Smooth muscle cell (in vitro differentiated cells): ENCODE data around the gene TOMM6. TPM values are rescaled to one million over a fixed set of nuclear protein-coding genes. Genes with fewer than 3 reads are reported as not detected.

Experiments
- DNase-seq: peaks from one replicate; lab custom pipeline; 2025; ENCODE audit not compliant: unreplicated experiment; lab: John Stamatoyannopoulos, UW
- H2AFZ ChIP-seq: fragments of 200-600 bp; sonication (generic); 2 replicates; pipeline ENCODE4 v1.6.0; 2016; ENCODE audit warnings: antibody characterized with exemption, low read depth, mild to moderate bottlenecking
- H3F3A ChIP-seq: fragments of 200-600 bp; sonication (generic); 2 replicates; pipeline ENCODE4 v1.6.0; 2017; ENCODE audit warnings: antibody characterized with exemption, low read depth
- H3K27ac ChIP-seq: fragments of 200-600 bp; sonication (generic); 2 replicates; pipeline ENCODE4 v1.5.1; 2016; ENCODE audit warnings: low read depth, mild to moderate bottlenecking
- H3K27me3 ChIP-seq: fragments of 200-600 bp; sonication (generic); 2 replicates; pipeline ENCODE4 v1.6.1; 2016; ENCODE audit warnings: low read depth, mild to moderate bottlenecking
- H3K36me3 ChIP-seq: fragments of 200-600 bp; sonication (generic); 2 replicates; pipeline ENCODE4 v1.5.1; 2016; ENCODE audit warnings: low read depth
- H3K4me1 ChIP-seq: fragments of 200-600 bp; sonication (generic); 2 replicates; pipeline ENCODE4 v1.5.1; 2016; ENCODE audit warnings: low read depth
- H3K4me2 ChIP-seq: fragments of 200-600 bp; sonication (generic); 2 replicates; pipeline ENCODE4 v1.6.0; 2016; ENCODE audit warnings: mild to moderate bottlenecking
- H3K4me3 ChIP-seq: fragments of 200-600 bp; sonication (generic); 2 replicates; pipeline ENCODE4 v1.5.1; 2016; ENCODE audit warnings: mild to moderate bottlenecking
- H3K79me2 ChIP-seq: fragments of 200-600 bp; sonication (generic); 2 replicates; pipeline ENCODE4 v1.6.0; 2016; ENCODE audit warnings: low read depth, mild to moderate bottlenecking
- H3K9ac ChIP-seq: fragments of 200-600 bp; sonication (generic); 2 replicates; pipeline ENCODE4 v1.6.0; 2016; ENCODE audit warnings: low read depth
- H3K9me3 ChIP-seq: fragments of 200-600 bp; sonication (generic); replicated peaks from 2 replicates; pipeline ENCODE4 v1.5.1; 2016; ENCODE audit warnings: low read depth
- H4K20me1 ChIP-seq: fragments of 200-600 bp; sonication (generic); 2 replicates; pipeline ENCODE4 v1.6.0; 2016; ENCODE audit warnings: low read depth
- CTCF ChIP-seq: fragments of 200-600 bp; sonication (generic); IDR thresholded peaks from 2 replicates; pipeline ENCODE4 v1.5.1; 2017; ENCODE audit warnings: borderline replicate concordance, mild to moderate bottlenecking, antibody characterized with exemption; ENCODE audit not compliant: insufficient read depth, poor library complexity, severe bottlenecking
- whole genome bisulfite sequencing: methylation state at CpG from one replicate; pipeline ENCODE4 v1.1.7; 2016; ENCODE audit warnings: low lambda C conversion rate; 5-methylcytosine and 5-hydroxymethylcytosine counted together
- polyA plus RNA-seq: library from polyadenylated mRNA; unstranded; fragments of >200 nt; fragmentation: Nextera tagmentation; extraction: Ambion mirVana; gene quantifications from 2 replicates; pipeline ENCODE4 v1.2.1, GENCODE V29; 2016
- total RNA-seq: library from RNA; depleted of rRNA; stranded (reverse); fragments of >200 nt; gene quantifications from 2 replicates; pipeline ENCODE4 v1.2.3, GENCODE V29; 2014

TOMM6 gene
- total and polyA plus RNA-seq, 2 experiments from 2014 or later: 235 to 253 TPM

GRCh38 chr6:41750374-41750773, 37.1 kb upstream of the TOMM6 start:
- Histone ChIP-seq H3K4me1 (no peaks in the 10 kb centered on the region), H4K20me1 (no peaks in the 10 kb centered on the region), H3K4me2 (no peak overlapping the region), H3K27me3 (peaks cover 8% of the 10 kb centered on the region), H3K79me2 (no peaks in the 10 kb centered on the region), H3K4me3 (no peak overlapping the region), H3K27ac (no peak overlapping the region), H3K36me3 (no peaks in the 10 kb centered on the region), H3K9me3 (no peaks in the 10 kb centered on the region), H2AFZ (no peak overlapping the region), H3F3A (no peaks in the 10 kb centered on the region), H3K9ac (no peak overlapping the region)
- no peak for DNase-seq
- TF ChIP-seq CTCF: no peak
- WGBS: 95% methylated on average over 3 of the region's 3 CpGs

- no peaks in the 10 kb centered on the region for H3K36me3 ChIP-seq
- no peaks in the 10 kb centered on the region for H3K4me1 ChIP-seq
- peaks cover 8% of the 10 kb centered on the region for H3K27me3 ChIP-seq
- no peaks in the 10 kb centered on the region for H3K79me2 ChIP-seq
- DNase-seq: no peak
- no peaks in the 10 kb centered on the region for H4K20me1 ChIP-seq
- no peak overlapping the region for H3K4me2 ChIP-seq
- H3K27ac ChIP-seq: no peak overlapping the region
- H3K4me3 ChIP-seq: no peak overlapping the region
- TF ChIP-seq CTCF: no peak
- H2AFZ ChIP-seq: no peak overlapping the region
- 81% methylated on average over 4 of the region's 4 CpGs for WGBS
- H3K9ac ChIP-seq: no peak overlapping the region
- no peaks in the 10 kb centered on the region for H3K9me3 ChIP-seq
- H3F3A ChIP-seq: no peaks in the 10 kb centered on the region
These were observed 31.6 kb upstream of the TOMM6 start for GRCh38 chr6:41755895-41756294.

DNA sequence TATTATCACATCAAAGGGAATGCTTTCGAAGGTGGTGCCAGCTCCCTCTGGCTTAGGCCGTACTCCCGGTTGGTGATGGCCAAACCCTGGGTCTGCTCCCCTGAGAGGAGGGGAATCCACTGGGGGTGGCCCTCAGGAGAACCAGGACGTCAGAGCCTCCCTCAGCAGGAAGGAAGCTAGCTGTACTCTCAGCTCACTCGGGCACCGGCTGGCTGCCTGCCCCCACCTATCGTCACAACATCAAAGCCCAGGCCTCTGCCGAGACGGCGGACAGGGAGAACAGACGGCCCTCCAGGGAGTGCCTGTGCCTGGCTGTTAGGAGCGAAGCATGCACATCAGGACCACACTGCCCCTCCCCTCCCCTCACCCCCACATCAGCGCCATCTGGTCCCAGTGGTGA, 31.1 kb upstream of the TOMM6 start:
- no peaks in the 10 kb centered on the region for H4K20me1 ChIP-seq
- WGBS: 85% methylated on average over 13 of the region's 13 CpGs
- H3K4me3 ChIP-seq: no peak overlapping the region
- no peak overlapping the region for H3K27ac ChIP-seq
- H2AFZ ChIP-seq: no peak overlapping the region
- H3K4me1 ChIP-seq: no peaks in the 10 kb centered on the region
- H3K79me2 ChIP-seq: no peaks in the 10 kb centered on the region
- H3K36me3 ChIP-seq: no peaks in the 10 kb centered on the region
- no peak for TF ChIP-seq CTCF
- no peak overlapping the region for H3K4me2 ChIP-seq
- no peaks in the 10 kb centered on the region for H3F3A ChIP-seq
- peaks cover 8% of the 10 kb centered on the region for H3K27me3 ChIP-seq
- no peaks in the 10 kb centered on the region for H3K9me3 ChIP-seq
- DNase-seq: no peak
- H3K9ac ChIP-seq: no peak overlapping the region

- Histone ChIP-seq H3F3A (no peaks in the 10 kb centered on the region), H3K4me3 (no peak overlapping the region), H3K27ac (no peak overlapping the region), H3K4me2 (no peak overlapping the region), H4K20me1 (no peaks in the 10 kb centered on the region), H3K9me3 (no peaks in the 10 kb centered on the region), H3K79me2 (no peaks in the 10 kb centered on the region), H2AFZ (no peak overlapping the region), H3K36me3 (no peaks in the 10 kb centered on the region), H3K27me3 (peaks cover 8% of the 10 kb centered on the region), H3K4me1 (no peaks in the 10 kb centered on the region), H3K9ac (no peak overlapping the region)
- TF ChIP-seq CTCF: no peak
- DNase-seq: no peak
- 95% methylated on average over 6 of the region's 6 CpGs for WGBS
These were observed 30.2 kb upstream of the TOMM6 start for GRCh38 chr6:41757271-41757670.
